SK-N-MC (cell line): Measurements from ENCODE around the gene REEP3.

ENCODE experiments used
- EZH2 ChIP-seq: fragments of 200-600 bp; sonication (generic); IDR thresholded peaks from one replicate; pipeline ENCODE4 v1.6.1; 2017; ENCODE audit warnings: antibody characterized with exemption
- FOXP2 ChIP-seq: optimal IDR thresholded peaks from 2 replicates; pipeline ENCODE3; 2011; ENCODE audit warnings: mild to moderate bottlenecking, moderate library complexity; ENCODE audit not compliant: insufficient read depth; ENCODE audit errors: extremely low read length, control extremely low read depth
- POLR2AphosphoS5 ChIP-seq: IDR thresholded peaks from 2 replicates; pipeline ENCODE4 v1.6.1; 2012; ENCODE audit warnings: mild to moderate bottlenecking, low read depth, low read length, borderline replicate concordance

DNA sequence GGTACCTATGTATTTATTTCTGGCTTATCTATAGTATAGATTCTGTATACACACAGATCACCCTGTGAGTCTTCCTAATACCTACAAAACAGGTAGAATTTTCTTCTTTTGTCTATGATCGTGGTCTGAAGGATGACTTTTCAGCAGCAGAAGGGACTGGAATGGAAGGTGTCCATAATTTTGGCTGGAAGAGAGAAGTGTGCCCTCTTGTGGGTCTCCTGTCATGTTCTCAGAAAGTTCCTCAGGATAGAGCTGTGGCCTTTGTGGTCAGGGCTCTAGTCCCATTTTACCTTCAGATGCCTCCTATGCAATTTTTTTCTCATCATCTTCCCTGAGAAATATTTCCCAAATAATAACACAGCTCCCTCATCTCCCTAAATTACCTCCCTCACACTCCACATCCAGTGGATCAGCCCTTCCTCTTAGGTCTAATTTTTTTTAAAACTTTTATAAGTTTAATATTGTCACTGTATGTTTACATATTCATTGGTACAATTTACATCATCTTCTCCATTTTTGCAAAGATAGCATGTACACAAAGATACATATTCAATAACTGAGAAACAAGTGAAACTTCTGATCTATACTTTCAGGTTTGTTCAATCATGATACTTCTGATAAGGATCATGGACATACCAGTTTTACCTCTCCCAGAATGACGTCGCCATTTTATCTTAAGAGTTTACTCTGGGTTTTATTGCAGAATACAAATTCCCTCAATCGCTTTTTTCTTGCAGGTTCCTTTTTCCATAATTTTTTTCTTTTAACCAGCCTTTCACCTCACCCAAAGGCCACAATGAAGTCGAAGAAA lies 112.7 kb downstream of the REEP3 start:
- TF ChIP-seq POLR2AphosphoS5 (no peak), EZH2 (no peak), FOXP2 (no peak)
